IMR-90 (cell line): ENCODE measurements around the gene PCGF3.

ENCODE experiments used
- SMC3 ChIP-seq: fragments of 150-350 bp; IDR thresholded peaks from 2 replicates; pipeline ENCODE4 v1.6.1; 2016; ENCODE audit warnings: low read depth, mild to moderate bottlenecking, antibody characterized with exemption, low read length, moderate library complexity
- TF ChIP-seq, protein P1 (sequence below): conservative IDR thresholded peaks from 2 replicates; pipeline ENCODE4 v1.5.1; 2012; ENCODE audit warnings: mild to moderate bottlenecking, low read depth, low read length, improper control_type of control experiment

DNA sequence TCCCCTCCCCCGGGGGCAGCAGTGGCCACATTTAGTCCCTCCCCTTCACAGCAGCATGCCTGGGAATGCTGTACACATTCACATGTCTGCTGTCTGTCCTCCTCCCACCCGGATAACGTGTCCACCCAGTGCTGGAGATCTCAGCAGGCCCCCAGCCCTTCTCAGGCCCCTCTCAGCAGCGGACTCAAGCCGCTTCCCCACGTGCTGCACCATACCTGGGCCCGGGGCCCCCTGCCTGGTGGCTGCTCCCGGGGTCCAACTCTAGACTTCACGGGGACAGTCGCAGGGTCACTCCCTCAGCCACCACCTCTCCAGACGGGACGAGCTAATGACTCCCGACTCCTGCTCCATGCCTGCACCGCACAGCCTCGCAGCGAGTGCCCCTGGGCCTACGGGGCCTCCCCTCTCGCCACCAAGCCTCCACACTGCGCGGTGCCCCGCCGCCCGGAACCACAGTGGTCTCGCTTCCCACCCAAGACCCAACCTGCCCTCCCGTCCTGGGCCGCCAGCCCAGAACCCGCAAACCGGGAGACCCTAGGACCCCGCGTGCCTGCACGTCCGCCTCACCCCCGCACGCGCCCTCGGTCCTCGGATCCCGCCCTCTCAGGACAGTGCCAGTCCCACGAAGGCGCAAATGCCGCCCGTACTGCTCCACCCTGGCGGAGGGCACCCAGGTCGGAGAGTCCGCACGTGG lies 1.3 kb upstream of the PCGF3 start:
- no peak for TF ChIP-seq SMC3
- TF ChIP-seq, protein P1, sequence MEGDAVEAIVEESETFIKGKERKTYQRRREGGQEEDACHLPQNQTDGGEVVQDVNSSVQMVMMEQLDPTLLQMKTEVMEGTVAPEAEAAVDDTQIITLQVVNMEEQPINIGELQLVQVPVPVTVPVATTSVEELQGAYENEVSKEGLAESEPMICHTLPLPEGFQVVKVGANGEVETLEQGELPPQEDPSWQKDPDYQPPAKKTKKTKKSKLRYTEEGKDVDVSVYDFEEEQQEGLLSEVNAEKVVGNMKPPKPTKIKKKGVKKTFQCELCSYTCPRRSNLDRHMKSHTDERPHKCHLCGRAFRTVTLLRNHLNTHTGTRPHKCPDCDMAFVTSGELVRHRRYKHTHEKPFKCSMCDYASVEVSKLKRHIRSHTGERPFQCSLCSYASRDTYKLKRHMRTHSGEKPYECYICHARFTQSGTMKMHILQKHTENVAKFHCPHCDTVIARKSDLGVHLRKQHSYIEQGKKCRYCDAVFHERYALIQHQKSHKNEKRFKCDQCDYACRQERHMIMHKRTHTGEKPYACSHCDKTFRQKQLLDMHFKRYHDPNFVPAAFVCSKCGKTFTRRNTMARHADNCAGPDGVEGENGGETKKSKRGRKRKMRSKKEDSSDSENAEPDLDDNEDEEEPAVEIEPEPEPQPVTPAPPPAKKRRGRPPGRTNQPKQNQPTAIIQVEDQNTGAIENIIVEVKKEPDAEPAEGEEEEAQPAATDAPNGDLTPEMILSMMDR, result no peak
